MM.1S (cell line): ENCODE results near the gene APPBP2.

Source experiments
- EZH2phosphoT487 ChIP-seq: fragments of 300-600 bp; sonication (generic); IDR thresholded peaks from 2 replicates; pipeline ENCODE4 v1.6.1; 2018; ENCODE audit warnings: antibody characterized with exemption, low read length
- TF ChIP-seq, protein P1 (sequence below): fragments of 300-600 bp; sonication (generic); IDR thresholded peaks from 2 replicates; pipeline ENCODE4 v1.5.1; 2016; ENCODE audit warnings: antibody characterized with exemption, low read length, mixed read lengths

GRCh38 chr17:60472449-60472848 is 53.6 kb downstream of the APPBP2 start:
- TF ChIP-seq, protein P1, sequence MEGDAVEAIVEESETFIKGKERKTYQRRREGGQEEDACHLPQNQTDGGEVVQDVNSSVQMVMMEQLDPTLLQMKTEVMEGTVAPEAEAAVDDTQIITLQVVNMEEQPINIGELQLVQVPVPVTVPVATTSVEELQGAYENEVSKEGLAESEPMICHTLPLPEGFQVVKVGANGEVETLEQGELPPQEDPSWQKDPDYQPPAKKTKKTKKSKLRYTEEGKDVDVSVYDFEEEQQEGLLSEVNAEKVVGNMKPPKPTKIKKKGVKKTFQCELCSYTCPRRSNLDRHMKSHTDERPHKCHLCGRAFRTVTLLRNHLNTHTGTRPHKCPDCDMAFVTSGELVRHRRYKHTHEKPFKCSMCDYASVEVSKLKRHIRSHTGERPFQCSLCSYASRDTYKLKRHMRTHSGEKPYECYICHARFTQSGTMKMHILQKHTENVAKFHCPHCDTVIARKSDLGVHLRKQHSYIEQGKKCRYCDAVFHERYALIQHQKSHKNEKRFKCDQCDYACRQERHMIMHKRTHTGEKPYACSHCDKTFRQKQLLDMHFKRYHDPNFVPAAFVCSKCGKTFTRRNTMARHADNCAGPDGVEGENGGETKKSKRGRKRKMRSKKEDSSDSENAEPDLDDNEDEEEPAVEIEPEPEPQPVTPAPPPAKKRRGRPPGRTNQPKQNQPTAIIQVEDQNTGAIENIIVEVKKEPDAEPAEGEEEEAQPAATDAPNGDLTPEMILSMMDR, result no peak
- no peak for TF ChIP-seq EZH2phosphoT487
